Retinal pigment epithelial cell (primary cell): ENCODE results near the gene BRD3OS.

Experiments used
- DNase-seq: peaks from one replicate; pipeline ENCODE4 v3.0.0-alpha.2; 2010; ENCODE audit warnings: low read depth
- H3K4me3 ChIP-seq: 2 replicates; pipeline ENCODE4 v1.5.1; 2011; ENCODE audit warnings: mild to moderate bottlenecking, low read length, control low read depth, moderate library complexity
- CTCF ChIP-seq: conservative IDR thresholded peaks from 2 replicates; pipeline ENCODE4 v1.5.1; 2011; ENCODE audit warnings: low read depth, low read length, control low read depth, inconsistent platforms

BRD3OS gene

GRCh38 chr9:133978899-133979272 is 46.4 kb upstream of the BRD3OS start:
- no peak for DNase-seq
- H3K4me3 ChIP-seq = no peak overlapping the region
- TF ChIP-seq CTCF = no peak

- DNase-seq = no peak
- H3K4me3 ChIP-seq = no peak overlapping the region
- TF ChIP-seq CTCF = no peak
Observed at GRCh38 chr9:133979273-133979920, 45.9 kb upstream of the BRD3OS start.

- H3K4me3 ChIP-seq = no peak overlapping the region
- no peak for TF ChIP-seq CTCF
- no peak for DNase-seq
Observed at GRCh38 chr9:133979921-133980863, 45.1 kb upstream of the BRD3OS start.

- no peak for TF ChIP-seq CTCF
- H3K4me3 ChIP-seq = no peak overlapping the region
- no peak for DNase-seq
Observed at GRCh38 chr9:133980864-133981588, 44.3 kb upstream of the BRD3OS start.

GRCh38 chr9:133981589-133981957 is 43.7 kb upstream of the BRD3OS start:
- TF ChIP-seq CTCF = no peak
- H3K4me3 ChIP-seq = no peak overlapping the region
- no peak for DNase-seq

- no peak for TF ChIP-seq CTCF
- DNase-seq = no peak
- H3K4me3 ChIP-seq = no peak overlapping the region
Observed at GRCh38 chr9:133981958-133982681, 43.2 kb upstream of the BRD3OS start.
